ENCODE measurements around the gene KATNB1.

GRCh38 chr16:57760357-57761160 is 25.0 kb downstream of the KATNB1 start:
- no peak for TF ChIP-seq POLR2A (IDR thresholded peaks at IDR 0.05)
- no peak for TF ChIP-seq CTCF (IDR thresholded peaks at IDR 0.05)

All from right lobe of liver (tissue), 4 donors.